GM23338 (cell line): ENCODE data around the gene IMMP2L. TPM values are rescaled to one million over a fixed set of nuclear protein-coding genes. Genes with fewer than 3 reads are reported as not detected.

Experiments
- CREB1 ChIP-seq: fragments of 250-450 bp; sonication (Bioruptor Pico); IDR thresholded peaks from 2 replicates; pipeline ENCODE4 v1.5.0; 2020; ENCODE audit warnings: low read depth, mild to moderate bottlenecking, moderate library complexity
- EZH2 ChIP-seq: fragments of 200-600 bp; sonication (generic); IDR thresholded peaks from one replicate; pipeline ENCODE4 v1.8.0; 2017; ENCODE audit warnings: antibody characterized with exemption, mild to moderate bottlenecking, low read depth; ENCODE audit not compliant: unreplicated experiment
- EZH2phosphoT487 ChIP-seq: fragments of 200-600 bp; sonication (generic); IDR thresholded peaks from one replicate; pipeline ENCODE4 v1.8.1; 2018; ENCODE audit warnings: antibody characterized with exemption; ENCODE audit not compliant: unreplicated experiment
- JUNB ChIP-seq: IDR thresholded peaks from one replicate; pipeline ENCODE4 v1.6.1; 2016; ENCODE audit warnings: antibody characterized with exemption; ENCODE audit not compliant: unreplicated experiment
- NANOG ChIP-seq: IDR thresholded peaks from 2 replicates; pipeline ENCODE4 v1.6.1; 2016; ENCODE audit warnings: antibody characterized with exemption, borderline replicate concordance
- POLR2AphosphoS5 ChIP-seq: IDR thresholded peaks from 2 replicates; pipeline ENCODE4 v1.6.1; 2016; ENCODE audit warnings: antibody characterized with exemption, low read depth
- ZNF114 ChIP-seq: fragments of 250-450 bp; sonication (Bioruptor Pico); IDR thresholded peaks from 2 replicates; pipeline ENCODE4 v1.5.0; 2020; ENCODE audit warnings: mild to moderate bottlenecking, moderate library complexity
- ZNF331 ChIP-seq: fragments of 250-450 bp; sonication (Bioruptor Pico); IDR thresholded peaks from 2 replicates; pipeline ENCODE4 v1.5.0; 2020; ENCODE audit warnings: low read depth, mild to moderate bottlenecking, moderate library complexity
- polyA plus RNA-seq: library from polyadenylated mRNA; unstranded; fragments of >200 nt; fragmentation: Nextera tagmentation; extraction: Ambion mirVana; gene quantifications from 2 replicates; pipeline ENCODE4 v1.2.1, GENCODE V29; 2016
- total RNA-seq: library from RNA; depleted of rRNA; stranded (reverse); fragments of >200 nt; shearing (Covaris generic); gene quantifications from 2 replicates; pipeline ENCODE4 v1.2.3, GENCODE V29; 2014
- TF ChIP-seq, protein P1 (sequence below): fragments of 250-450 bp; sonication (Bioruptor Pico); IDR thresholded peaks from 2 replicates; pipeline ENCODE4 v1.5.0; 2020; ENCODE audit warnings: mild to moderate bottlenecking, moderate library complexity
- TF ChIP-seq, protein P2 (sequence below): IDR thresholded peaks from 2 replicates; pipeline ENCODE4 v1.6.1; 2016; ENCODE audit warnings: antibody characterized with exemption
- TF ChIP-seq, protein P3 (sequence below), 2 experiments: fragments of 200-600 bp in 1 of 2; sonication (generic) in 1 of 2; conservative IDR thresholded peaks; 2 replicates each; pipeline versions ENCODE4 v1.5.1 to v1.6.1; 2016 to 2017; ENCODE audit warnings: antibody characterized with exemption in 2 of 2, low read depth in 2 of 2, mild to moderate bottlenecking in 2 of 2, moderate library complexity in 1 of 2

IMMP2L gene
- total and polyA plus RNA-seq, 2 experiments from 2014 or later, result 7.3 to 14.0 TPM

DNA sequence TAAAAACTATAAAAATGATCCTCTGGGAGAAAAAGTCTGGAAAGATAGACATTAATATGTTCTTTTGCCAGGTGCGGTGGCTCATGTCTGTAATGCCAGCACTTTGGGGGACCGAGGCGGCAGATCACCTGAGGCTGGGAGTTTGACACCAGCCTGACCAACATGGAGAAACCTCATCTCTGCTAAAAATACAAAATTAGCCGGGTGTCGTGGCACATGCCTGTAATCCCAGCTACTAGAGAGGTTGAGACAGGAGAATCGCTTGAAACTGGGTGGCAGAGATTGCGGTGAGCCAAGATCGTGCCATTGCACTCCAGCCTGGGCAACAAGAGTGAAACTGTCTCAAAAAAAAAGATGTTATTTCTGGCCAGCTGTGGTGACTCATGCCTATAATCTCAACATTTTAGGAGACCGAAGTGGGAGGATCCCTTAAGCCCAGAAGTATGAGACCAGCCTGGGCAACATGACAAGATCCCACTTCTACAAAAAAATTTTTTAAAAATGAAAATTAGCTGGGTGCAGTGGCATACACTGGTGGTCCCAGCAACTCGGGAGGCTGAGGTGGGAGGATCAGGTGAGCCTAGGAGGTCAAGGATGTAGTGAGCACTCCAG lies 573.3 kb downstream of the IMMP2L start (continued):
- TF ChIP-seq, protein P1, sequence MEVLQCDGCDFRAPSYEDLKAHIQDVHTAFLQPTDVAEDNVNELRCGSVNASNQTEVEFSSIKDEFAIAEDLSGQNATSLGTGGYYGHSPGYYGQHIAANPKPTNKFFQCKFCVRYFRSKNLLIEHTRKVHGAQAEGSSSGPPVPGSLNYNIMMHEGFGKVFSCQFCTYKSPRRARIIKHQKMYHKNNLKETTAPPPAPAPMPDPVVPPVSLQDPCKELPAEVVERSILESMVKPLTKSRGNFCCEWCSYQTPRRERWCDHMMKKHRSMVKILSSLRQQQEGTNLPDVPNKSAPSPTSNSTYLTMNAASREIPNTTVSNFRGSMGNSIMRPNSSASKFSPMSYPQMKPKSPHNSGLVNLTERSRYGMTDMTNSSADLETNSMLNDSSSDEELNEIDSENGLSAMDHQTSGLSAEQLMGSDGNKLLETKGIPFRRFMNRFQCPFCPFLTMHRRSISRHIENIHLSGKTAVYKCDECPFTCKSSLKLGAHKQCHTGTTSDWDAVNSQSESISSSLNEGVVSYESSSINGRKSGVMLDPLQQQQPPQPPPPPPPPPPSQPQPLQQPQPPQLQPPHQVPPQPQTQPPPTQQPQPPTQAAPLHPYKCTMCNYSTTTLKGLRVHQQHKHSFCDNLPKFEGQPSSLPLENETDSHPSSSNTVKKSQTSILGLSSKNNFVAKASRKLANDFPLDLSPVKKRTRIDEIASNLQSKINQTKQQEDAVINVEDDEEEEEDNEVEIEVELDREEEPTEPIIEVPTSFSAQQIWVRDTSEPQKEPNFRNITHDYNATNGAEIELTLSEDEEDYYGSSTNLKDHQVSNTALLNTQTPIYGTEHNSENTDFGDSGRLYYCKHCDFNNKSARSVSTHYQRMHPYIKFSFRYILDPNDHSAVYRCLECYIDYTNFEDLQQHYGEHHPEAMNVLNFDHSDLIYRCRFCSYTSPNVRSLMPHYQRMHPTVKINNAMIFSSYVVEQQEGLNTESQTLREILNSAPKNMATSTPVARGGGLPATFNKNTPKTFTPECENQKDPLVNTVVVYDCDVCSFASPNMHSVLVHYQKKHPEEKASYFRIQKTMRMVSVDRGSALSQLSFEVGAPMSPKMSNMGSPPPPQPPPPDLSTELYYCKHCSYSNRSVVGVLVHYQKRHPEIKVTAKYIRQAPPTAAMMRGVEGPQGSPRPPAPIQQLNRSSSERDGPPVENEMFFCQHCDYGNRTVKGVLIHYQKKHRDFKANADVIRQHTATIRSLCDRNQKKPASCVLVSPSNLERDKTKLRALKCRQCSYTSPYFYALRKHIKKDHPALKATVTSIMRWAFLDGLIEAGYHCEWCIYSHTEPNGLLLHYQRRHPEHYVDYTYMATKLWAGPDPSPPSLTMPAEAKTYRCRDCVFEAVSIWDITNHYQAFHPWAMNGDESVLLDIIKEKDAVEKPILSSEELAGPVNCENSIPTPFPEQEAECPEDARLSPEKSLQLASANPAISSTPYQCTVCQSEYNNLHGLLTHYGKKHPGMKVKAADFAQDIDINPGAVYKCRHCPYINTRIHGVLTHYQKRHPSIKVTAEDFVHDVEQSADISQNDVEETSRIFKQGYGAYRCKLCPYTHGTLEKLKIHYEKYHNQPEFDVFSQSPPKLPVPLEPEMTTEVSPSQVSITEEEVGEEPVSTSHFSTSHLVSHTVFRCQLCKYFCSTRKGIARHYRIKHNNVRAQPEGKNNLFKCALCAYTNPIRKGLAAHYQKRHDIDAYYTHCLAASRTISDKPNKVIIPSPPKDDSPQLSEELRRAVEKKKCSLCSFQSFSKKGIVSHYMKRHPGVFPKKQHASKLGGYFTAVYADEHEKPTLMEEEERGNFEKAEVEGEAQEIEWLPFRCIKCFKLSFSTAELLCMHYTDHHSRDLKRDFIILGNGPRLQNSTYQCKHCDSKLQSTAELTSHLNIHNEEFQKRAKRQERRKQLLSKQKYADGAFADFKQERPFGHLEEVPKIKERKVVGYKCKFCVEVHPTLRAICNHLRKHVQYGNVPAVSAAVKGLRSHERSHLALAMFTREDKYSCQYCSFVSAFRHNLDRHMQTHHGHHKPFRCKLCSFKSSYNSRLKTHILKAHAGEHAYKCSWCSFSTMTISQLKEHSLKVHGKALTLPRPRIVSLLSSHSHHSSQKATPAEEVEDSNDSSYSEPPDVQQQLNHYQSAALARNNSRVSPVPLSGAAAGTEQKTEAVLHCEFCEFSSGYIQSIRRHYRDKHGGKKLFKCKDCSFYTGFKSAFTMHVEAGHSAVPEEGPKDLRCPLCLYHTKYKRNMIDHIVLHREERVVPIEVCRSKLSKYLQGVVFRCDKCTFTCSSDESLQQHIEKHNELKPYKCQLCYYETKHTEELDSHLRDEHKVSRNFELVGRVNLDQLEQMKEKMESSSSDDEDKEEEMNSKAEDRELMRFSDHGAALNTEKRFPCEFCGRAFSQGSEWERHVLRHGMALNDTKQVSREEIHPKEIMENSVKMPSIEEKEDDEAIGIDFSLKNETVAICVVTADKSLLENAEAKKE (CRISPR knock-in tag), result no peak
- TF ChIP-seq EZH2 (no peak), ZNF331 (CRISPR knock-in tag) (no peak), POLR2AphosphoS5 (no peak), ZNF114 (no peak), JUNB (no peak), EZH2phosphoT487 (no peak), CREB1 (CRISPR knock-in tag) (no peak), NANOG (no peak)
- TF ChIP-seq, protein P2, sequence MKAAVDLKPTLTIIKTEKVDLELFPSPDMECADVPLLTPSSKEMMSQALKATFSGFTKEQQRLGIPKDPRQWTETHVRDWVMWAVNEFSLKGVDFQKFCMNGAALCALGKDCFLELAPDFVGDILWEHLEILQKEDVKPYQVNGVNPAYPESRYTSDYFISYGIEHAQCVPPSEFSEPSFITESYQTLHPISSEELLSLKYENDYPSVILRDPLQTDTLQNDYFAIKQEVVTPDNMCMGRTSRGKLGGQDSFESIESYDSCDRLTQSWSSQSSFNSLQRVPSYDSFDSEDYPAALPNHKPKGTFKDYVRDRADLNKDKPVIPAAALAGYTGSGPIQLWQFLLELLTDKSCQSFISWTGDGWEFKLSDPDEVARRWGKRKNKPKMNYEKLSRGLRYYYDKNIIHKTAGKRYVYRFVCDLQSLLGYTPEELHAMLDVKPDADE, result no peak
- TF ChIP-seq, protein P3, sequence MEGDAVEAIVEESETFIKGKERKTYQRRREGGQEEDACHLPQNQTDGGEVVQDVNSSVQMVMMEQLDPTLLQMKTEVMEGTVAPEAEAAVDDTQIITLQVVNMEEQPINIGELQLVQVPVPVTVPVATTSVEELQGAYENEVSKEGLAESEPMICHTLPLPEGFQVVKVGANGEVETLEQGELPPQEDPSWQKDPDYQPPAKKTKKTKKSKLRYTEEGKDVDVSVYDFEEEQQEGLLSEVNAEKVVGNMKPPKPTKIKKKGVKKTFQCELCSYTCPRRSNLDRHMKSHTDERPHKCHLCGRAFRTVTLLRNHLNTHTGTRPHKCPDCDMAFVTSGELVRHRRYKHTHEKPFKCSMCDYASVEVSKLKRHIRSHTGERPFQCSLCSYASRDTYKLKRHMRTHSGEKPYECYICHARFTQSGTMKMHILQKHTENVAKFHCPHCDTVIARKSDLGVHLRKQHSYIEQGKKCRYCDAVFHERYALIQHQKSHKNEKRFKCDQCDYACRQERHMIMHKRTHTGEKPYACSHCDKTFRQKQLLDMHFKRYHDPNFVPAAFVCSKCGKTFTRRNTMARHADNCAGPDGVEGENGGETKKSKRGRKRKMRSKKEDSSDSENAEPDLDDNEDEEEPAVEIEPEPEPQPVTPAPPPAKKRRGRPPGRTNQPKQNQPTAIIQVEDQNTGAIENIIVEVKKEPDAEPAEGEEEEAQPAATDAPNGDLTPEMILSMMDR (conservative IDR thresholded peaks at IDR 0.05; ENCODE audit: low read depth in 2 of 2), result no peak
